GM10248 (cell line): ENCODE data around the gene RGS19.

Experiments
- CTCF ChIA-PET: fragments of 300-600 bp; sonication (Branson Sonifier 250); formaldehyde crosslinking; extraction: SDS; loops from one replicate; lab custom pipeline; 2021; ENCODE audit warnings: antibody characterized with exemption; lab: Yijun Ruan, JAX
- POLR2A ChIA-PET: fragments of 350-650 bp; sonication (Branson Sonifier 250); formaldehyde crosslinking; extraction: SDS; loops from one replicate; lab custom pipeline; 2020; ENCODE audit warnings: antibody characterized with exemption; lab: Yijun Ruan, JAX
- DNase-seq: peaks from one replicate; pipeline ENCODE4 v3.0.0; 2012; ENCODE audit errors: extremely low spot score
- CTCF ChIP-seq: IDR thresholded peaks from 2 replicates; pipeline ENCODE4 v1.5.1; 2012; ENCODE audit warnings: mild to moderate bottlenecking, low read depth; ENCODE audit errors: extremely low read depth, missing control alignments, control extremely low read depth

The RGS19 gene

GRCh38 chr20:64116541-64117431 is 37.5 kb upstream of the RGS19 start:
- TF ChIP-seq CTCF = no peak
- CTCF ChIA-PET = interaction anchor here (0.7 to 9.3 kb wide), 3 partner anchors 16 to 60 kb away, joined by 3 to 64 read pairs (median 5); no protein-coding TSS in a partner anchor
- POLR2A ChIA-PET = interaction anchor here (0.6 kb wide), 1 partner anchor 86 kb away, joined by 3 read pairs; no protein-coding TSS in a partner anchor
- DNase-seq = no peak

- no peak for TF ChIP-seq CTCF
- ChIA-PET POLR2A (no interaction called here), CTCF (interaction anchor here (9.3 kb wide), 1 partner anchor 15 kb away, joined by 64 read pairs; no protein-coding TSS in a partner anchor)
- no peak for DNase-seq
Observed at GRCh38 chr20:64116016-64116415, 36.7 kb upstream of the RGS19 start.

GRCh38 chr20:64115171-64115911 is 36.0 kb upstream of the RGS19 start:
- TF ChIP-seq CTCF = no peak
- ChIA-PET CTCF (interaction anchor here (2.7 to 9.3 kb wide), 2 partner anchors 14 to 32 kb away, joined by 13 to 64 read pairs; no protein-coding TSS in a partner anchor), POLR2A (interaction anchor here (0.5 kb wide), 1 partner anchor 1977 kb away, joined by 6 read pairs; no protein-coding TSS in a partner anchor)
- no peak for DNase-seq

- no peak for DNase-seq
- POLR2A ChIA-PET = interaction anchor here (0.5 kb wide), 1 partner anchor 1976 kb away, joined by 6 read pairs; no protein-coding TSS in a partner anchor
- CTCF ChIA-PET = interaction anchor here (2.7 to 9.3 kb wide), 2 partner anchors 13 to 31 kb away, joined by 13 to 64 read pairs; no protein-coding TSS in a partner anchor
- no peak for TF ChIP-seq CTCF
Observed at GRCh38 chr20:64114356-64114971, 35.1 kb upstream of the RGS19 start.

- TF ChIP-seq CTCF = no peak
- CTCF ChIA-PET = interaction anchor here (2.7 to 9.3 kb wide), 2 partner anchors 13 to 31 kb away, joined by 13 to 64 read pairs; no protein-coding TSS in a partner anchor
- POLR2A ChIA-PET = no interaction called here
- DNase-seq = no peak
Observed at GRCh38 chr20:64113796-64114355, 34.6 kb upstream of the RGS19 start.
